ENCODE results near the gene SYT7. TPM values are rescaled to one million over a fixed set of nuclear protein-coding genes. Genes with fewer than 3 reads are reported as not detected.

Gene SYT7
- total RNA-seq, 1 experiment from 2014 or later, result 25.2 TPM

DNA sequence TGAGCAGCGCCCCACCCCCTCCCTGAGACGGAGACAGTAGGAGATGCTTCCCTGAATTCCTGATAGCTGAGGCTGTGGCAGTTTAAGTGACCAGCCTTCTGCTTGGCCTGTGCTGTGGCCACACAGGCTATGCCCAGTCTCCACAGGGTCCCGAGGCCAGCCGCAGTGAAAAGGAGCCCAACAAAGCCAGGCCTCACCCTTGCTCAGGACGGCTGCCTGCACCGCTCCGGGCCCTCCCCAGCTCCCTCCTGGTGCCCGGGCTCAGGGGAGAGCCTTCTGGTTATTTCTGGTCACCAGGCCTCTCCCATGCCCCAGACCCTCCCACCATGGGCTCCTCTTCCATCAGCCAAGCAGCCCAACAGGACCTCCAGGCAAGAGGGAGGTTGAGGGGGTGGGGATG lies 43.5 kb downstream of the SYT7 start:
- peaks cover 12% of the 10 kb centered on the region for H3K4me1 Mint-ChIP-seq (ENCODE audit: insufficient read depth, unreplicated experiment)
- no TSS peak for BruUV-seq (replicated peaks)

DNA sequence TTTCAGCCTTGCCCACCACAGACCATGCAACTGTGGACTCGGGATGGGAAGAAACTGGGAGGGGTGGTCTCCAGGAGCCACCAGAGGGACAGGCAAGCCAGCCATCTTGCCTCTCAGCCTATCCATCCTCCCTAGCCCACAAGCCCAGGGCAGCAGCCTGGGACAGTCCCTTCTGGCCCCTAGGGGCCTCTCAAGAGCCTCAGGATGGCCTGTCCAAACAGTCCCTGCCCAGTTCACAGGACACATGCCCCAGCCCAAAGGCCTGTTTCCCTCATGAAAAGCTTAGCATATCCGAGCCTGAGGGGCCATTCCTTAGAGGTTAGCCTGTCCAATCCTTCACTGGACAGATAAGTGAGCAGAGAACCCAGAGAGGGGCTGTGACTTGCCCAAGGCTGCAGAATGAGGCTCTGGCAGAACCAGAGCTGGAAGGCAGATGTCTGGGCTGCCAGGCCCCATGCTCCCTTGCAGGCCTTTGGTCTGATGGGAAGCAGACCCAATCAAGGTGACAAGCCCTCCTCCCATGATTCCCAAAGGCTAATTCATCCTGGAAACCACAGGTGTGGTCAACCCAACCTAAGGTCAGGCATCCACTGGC lies 44.1 kb downstream of the SYT7 start:
- TF ChIP-seq, protein P1, sequence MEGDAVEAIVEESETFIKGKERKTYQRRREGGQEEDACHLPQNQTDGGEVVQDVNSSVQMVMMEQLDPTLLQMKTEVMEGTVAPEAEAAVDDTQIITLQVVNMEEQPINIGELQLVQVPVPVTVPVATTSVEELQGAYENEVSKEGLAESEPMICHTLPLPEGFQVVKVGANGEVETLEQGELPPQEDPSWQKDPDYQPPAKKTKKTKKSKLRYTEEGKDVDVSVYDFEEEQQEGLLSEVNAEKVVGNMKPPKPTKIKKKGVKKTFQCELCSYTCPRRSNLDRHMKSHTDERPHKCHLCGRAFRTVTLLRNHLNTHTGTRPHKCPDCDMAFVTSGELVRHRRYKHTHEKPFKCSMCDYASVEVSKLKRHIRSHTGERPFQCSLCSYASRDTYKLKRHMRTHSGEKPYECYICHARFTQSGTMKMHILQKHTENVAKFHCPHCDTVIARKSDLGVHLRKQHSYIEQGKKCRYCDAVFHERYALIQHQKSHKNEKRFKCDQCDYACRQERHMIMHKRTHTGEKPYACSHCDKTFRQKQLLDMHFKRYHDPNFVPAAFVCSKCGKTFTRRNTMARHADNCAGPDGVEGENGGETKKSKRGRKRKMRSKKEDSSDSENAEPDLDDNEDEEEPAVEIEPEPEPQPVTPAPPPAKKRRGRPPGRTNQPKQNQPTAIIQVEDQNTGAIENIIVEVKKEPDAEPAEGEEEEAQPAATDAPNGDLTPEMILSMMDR (IDR thresholded peaks at IDR 0.05; ENCODE audit: unreplicated experiment), result no peak
- H3K4me1 Mint-ChIP-seq (ENCODE audit: insufficient read depth, unreplicated experiment), result peaks cover 11% of the 10 kb centered on the region
- no peaks in the 10 kb centered on the region for H3K27me3 Mint-ChIP-seq (ENCODE audit: insufficient read depth, unreplicated experiment)
- intact Hi-C loops (cut with micrococcal nuclease), result no loop called here
- H3K4me3 Mint-ChIP-seq (ENCODE audit: unreplicated experiment), result no peak overlapping the region
- DNase-seq (ENCODE audit: unreplicated experiment), result no peak
- no peak overlapping the region for H3K27ac Mint-ChIP-seq (ENCODE audit: low read depth, unreplicated experiment)
- CTCF ChIA-PET, result interaction anchor here (0.6 to 0.8 kb wide), 5 partner anchors 58 to 802 kb away, joined by 3 to 6 read pairs (median 3); no protein-coding TSS in a partner anchor
- POLR2A ChIA-PET, result interaction anchor here (0.7 kb wide), 1 partner anchor 933 kb away, joined by 3 read pairs; no protein-coding TSS in a partner anchor
- no TSS peak for BruUV-seq (replicated peaks)
- no peaks in the 10 kb centered on the region for H3K9me3 Mint-ChIP-seq (ENCODE audit: unreplicated experiment)
- no peaks in the 10 kb centered on the region for H3K36me3 Mint-ChIP-seq (ENCODE audit: insufficient read depth, unreplicated experiment)

More for the DNA sequence above, 43.5 kb downstream of the SYT7 start:
- ChIA-PET CTCF (no interaction called here), POLR2A (no interaction called here)
- Mint-ChIP-seq H3K36me3 (ENCODE audit: insufficient read depth, unreplicated experiment) (no peaks in the 10 kb centered on the region), H3K27ac (ENCODE audit: low read depth, unreplicated experiment) (no peak overlapping the region), H3K9me3 (ENCODE audit: unreplicated experiment) (no peaks in the 10 kb centered on the region), H3K27me3 (ENCODE audit: insufficient read depth, unreplicated experiment) (no peaks in the 10 kb centered on the region), H3K4me3 (ENCODE audit: unreplicated experiment) (no peak overlapping the region)
- TF ChIP-seq, protein P1 (IDR thresholded peaks at IDR 0.05; ENCODE audit: unreplicated experiment), result no peak
- no peak for DNase-seq (ENCODE audit: unreplicated experiment)
- intact Hi-C loops (cut with micrococcal nuclease), result no loop called here

DNA sequence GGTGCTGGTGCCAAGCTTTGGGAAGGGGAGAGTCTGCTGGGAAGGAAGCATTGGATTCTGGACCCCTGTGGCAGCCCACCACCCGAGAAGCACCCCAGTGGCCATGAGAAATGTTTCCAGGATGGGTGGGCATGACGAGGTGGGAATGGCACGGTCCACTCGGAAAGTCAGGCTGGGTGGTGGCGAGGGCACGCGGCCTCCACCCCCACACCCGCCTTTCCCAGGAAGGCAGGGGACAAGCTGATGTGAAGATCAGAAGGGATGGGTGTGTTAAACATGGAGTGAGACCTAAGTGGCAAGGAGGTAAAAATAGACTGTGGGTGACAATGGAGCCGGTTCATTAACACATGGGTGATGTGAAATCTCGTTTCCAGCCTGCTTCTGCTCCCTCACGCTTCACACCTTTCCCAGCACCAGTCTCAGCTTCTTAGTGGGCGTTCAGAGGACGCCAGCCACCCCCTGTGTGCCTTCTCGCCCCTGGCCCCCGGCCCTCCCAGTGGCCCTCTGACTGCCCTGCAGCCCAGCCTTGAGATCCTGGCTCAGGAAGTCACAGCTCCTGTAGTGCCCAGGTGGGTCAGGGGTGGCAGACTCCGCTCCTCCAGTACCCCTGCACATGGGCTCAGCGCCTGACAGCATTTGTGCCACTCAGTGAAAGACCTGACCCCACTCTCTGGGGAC lies 44.7 kb downstream of the SYT7 start:
- intact Hi-C loops (cut with micrococcal nuclease), result no loop called here
- ChIA-PET POLR2A (interaction anchor here (0.7 kb wide), 1 partner anchor 933 kb away, joined by 3 read pairs; no protein-coding TSS in a partner anchor), CTCF (interaction anchor here (0.6 to 0.8 kb wide), 5 partner anchors 58 to 803 kb away, joined by 3 to 6 read pairs (median 3); no protein-coding TSS in a partner anchor)
- Mint-ChIP-seq H3K9me3 (ENCODE audit: unreplicated experiment) (no peaks in the 10 kb centered on the region), H3K4me3 (ENCODE audit: unreplicated experiment) (no peak overlapping the region), H3K27me3 (ENCODE audit: insufficient read depth, unreplicated experiment) (no peaks in the 10 kb centered on the region), H3K4me1 (ENCODE audit: insufficient read depth, unreplicated experiment) (peaks cover 4% of the 10 kb centered on the region), H3K36me3 (ENCODE audit: insufficient read depth, unreplicated experiment) (no peaks in the 10 kb centered on the region), H3K27ac (ENCODE audit: low read depth, unreplicated experiment) (no peak overlapping the region)
- TF ChIP-seq, protein P1 (IDR thresholded peaks at IDR 0.05; ENCODE audit: unreplicated experiment), result no peak
- DNase-seq (ENCODE audit: unreplicated experiment), result no peak
- no TSS peak for BruUV-seq (replicated peaks)

DNA sequence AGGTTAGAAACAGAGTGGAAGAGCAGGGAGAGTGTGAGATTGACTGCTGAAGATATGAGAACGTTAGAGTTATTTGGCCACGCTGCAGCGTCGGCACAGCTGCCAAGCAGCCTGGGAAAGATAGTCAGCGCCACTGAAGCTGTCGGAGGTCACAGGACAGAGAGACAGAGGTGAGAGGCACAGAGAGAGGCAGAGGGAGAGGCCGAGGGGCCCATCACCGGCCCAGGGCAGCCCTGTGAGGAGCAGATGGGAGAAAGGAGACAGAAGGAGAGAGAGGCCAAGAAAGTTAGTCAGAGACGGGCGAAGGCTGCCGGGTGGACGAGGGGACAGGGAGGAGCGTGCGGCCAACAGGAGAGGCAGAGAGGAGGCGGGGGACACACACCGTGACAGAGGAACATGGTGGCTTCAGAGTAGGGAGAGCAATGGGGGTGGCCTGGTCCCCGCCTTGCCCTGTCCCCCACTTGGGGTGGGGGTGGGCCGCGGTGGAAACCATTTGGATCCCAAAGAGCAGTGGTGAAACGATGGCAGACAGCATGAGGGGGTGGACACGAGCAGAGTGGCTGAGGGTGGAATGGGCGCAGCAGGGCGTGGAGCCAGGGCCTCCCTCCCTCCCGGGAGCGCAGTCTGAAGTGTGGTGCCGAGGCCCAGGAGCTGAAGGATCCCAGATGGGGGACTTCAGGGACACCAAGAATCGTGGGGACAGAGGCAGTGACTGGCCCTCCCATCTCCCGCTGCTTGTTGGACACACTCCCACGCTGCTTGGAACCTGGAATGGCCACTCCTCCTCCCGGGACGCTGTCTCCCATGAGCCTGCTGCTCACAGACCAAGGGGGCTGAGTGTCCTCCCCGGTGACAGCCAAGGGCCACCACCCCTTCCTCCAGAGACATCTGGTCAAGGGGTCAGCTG lies 45.7 kb downstream of the SYT7 start:
- intact Hi-C loops (cut with micrococcal nuclease), result no loop called here
- no peaks in the 10 kb centered on the region for H3K36me3 Mint-ChIP-seq (ENCODE audit: insufficient read depth, unreplicated experiment)

More for the DNA sequence above, 45.7 kb downstream of the SYT7 start:
- ChIA-PET CTCF (interaction anchor here (0.6 kb wide), 1 partner anchor 35 kb away, joined by 4 read pairs; no protein-coding TSS in a partner anchor), POLR2A (no interaction called here)
- H3K9me3 Mint-ChIP-seq (ENCODE audit: unreplicated experiment), result no peaks in the 10 kb centered on the region
- no TSS peak for BruUV-seq (replicated peaks)
- no peak for DNase-seq (ENCODE audit: unreplicated experiment)
- TF ChIP-seq, protein P1 (IDR thresholded peaks at IDR 0.05; ENCODE audit: unreplicated experiment), result no peak
- peaks cover 6% of the 10 kb centered on the region for H3K4me1 Mint-ChIP-seq (ENCODE audit: insufficient read depth, unreplicated experiment)
- H3K4me3 Mint-ChIP-seq (ENCODE audit: unreplicated experiment), result no peak overlapping the region
- H3K27ac Mint-ChIP-seq (ENCODE audit: low read depth, unreplicated experiment), result no peak overlapping the region
- no peaks in the 10 kb centered on the region for H3K27me3 Mint-ChIP-seq (ENCODE audit: insufficient read depth, unreplicated experiment)

All from MCF 10A (cell line).